Lower leg skin (tissue), 3 donors: Measurements from ENCODE around the gene TRIO.

Experiments
- CTCF ChIP-seq, 3 donors: fragments of 450-650 bp; IDR thresholded peaks; one replicate each; pipeline ENCODE4 v1.5.1; 2016; ENCODE audit warnings: antibody characterized with exemption in 3 of 3, mild to moderate bottlenecking in 3 of 3, moderate library complexity in 2 of 3
- POLR2A ChIP-seq, 2 donors: fragments of 450-650 bp; IDR thresholded peaks; one replicate each; pipeline ENCODE4 v1.6.1; 2016 to 2017; ENCODE audit warnings: antibody characterized with exemption in 2 of 2, mild to moderate bottlenecking in 1 of 2, moderate library complexity in 1 of 2

- TF ChIP-seq CTCF (IDR thresholded peaks at IDR 0.05) (no peak), POLR2A (IDR thresholded peaks at IDR 0.05) (no peak)
These were observed 75.3 kb downstream of the TRIO start for GRCh38 chr5:14218480-14218879.
